Measurements from ENCODE around the gene KCNAB1.

The KCNAB1 gene

DNA sequence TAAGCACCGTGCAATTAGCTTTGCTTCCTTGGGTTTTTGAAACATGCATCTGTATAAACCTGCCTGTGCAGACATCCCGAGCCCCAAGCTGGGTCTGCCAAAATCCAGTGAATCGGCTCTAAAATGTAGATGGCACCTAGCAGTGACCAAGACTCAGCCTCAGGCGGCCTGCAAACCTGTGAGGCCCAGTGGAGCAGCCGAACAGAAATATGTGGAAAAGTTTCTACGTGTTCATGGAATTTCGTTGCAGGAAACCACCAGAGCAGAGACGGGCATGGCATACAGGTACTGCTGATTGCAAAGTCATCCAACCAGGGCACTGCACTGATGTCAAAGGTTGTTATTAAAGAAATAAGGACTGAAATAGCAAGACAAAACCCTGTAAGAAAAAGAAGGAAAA lies 22.8 kb downstream of the KCNAB1 start:
- Histone ChIP-seq H3K9me3 (ENCODE audit: insufficient read depth, low read depth, low read length) (no peaks in the 10 kb centered on the region), H3K27me3 (ENCODE audit: insufficient read depth, low read length, poor library complexity, severe bottlenecking) (no peaks in the 10 kb centered on the region), H3K9ac (ENCODE audit: low read depth, low read length, poor library complexity, severe bottlenecking) (no peak overlapping the region), H3K4me1 (ENCODE audit: insufficient read depth, low read length, poor library complexity, severe bottlenecking) (no peaks in the 10 kb centered on the region), H3K9me2 (replicated peaks; ENCODE audit: low read depth, low read length) (no peaks in the 10 kb centered on the region), H3K36me3 (ENCODE audit: insufficient read depth, low read length) (no peaks in the 10 kb centered on the region), H3K4me3 (ENCODE audit: low read length, poor library complexity, severe bottlenecking) (no peak overlapping the region), H3K79me2 (ENCODE audit: insufficient read depth, low read length) (no peaks in the 10 kb centered on the region), H2AFZ (ENCODE audit: low read length) (no peak overlapping the region), H3F3A (ENCODE audit: low read depth) (no peaks in the 10 kb centered on the region), H3K4me2 (ENCODE audit: low read depth, low read length, poor library complexity, severe bottlenecking) (no peak overlapping the region), H4K20me1 (ENCODE audit: insufficient read depth, low read length, poor library complexity, severe bottlenecking) (no peaks in the 10 kb centered on the region)
- TF ChIP-seq EZH2phosphoT487 (IDR thresholded peaks at IDR 0.05; ENCODE audit: borderline replicate concordance) = no peak
- no peak for TF ChIP-seq CTCF (conservative IDR thresholded peaks at IDR 0.05; ENCODE audit: low read length)

GRCh38 chr3:156144060-156144459 lies 23.7 kb downstream of the KCNAB1 start:
- no peaks in the 10 kb centered on the region for H3K79me2 ChIP-seq (ENCODE audit: insufficient read depth, low read length)
- H3K4me3 ChIP-seq (ENCODE audit: low read length, poor library complexity, severe bottlenecking) = no peak overlapping the region
- no peaks in the 10 kb centered on the region for H4K20me1 ChIP-seq (ENCODE audit: insufficient read depth, low read length, poor library complexity, severe bottlenecking)
- H3F3A ChIP-seq (ENCODE audit: low read depth) = no peaks in the 10 kb centered on the region
- TF ChIP-seq CTCF (conservative IDR thresholded peaks at IDR 0.05; ENCODE audit: low read length) (no peak), EZH2phosphoT487 (IDR thresholded peaks at IDR 0.05; ENCODE audit: borderline replicate concordance) (no peak)
- H3K4me1 ChIP-seq (ENCODE audit: insufficient read depth, low read length, poor library complexity, severe bottlenecking) = no peaks in the 10 kb centered on the region
- no peak overlapping the region for H2AFZ ChIP-seq (ENCODE audit: low read length)
- H3K9ac ChIP-seq (ENCODE audit: low read depth, low read length, poor library complexity, severe bottlenecking) = no peak overlapping the region
- no peaks in the 10 kb centered on the region for H3K27me3 ChIP-seq (ENCODE audit: insufficient read depth, low read length, poor library complexity, severe bottlenecking)
- H3K9me2 ChIP-seq (replicated peaks; ENCODE audit: low read depth, low read length) = no peaks in the 10 kb centered on the region
- H3K4me2 ChIP-seq (ENCODE audit: low read depth, low read length, poor library complexity, severe bottlenecking) = no peak overlapping the region
- no peaks in the 10 kb centered on the region for H3K36me3 ChIP-seq (ENCODE audit: insufficient read depth, low read length)
- no peaks in the 10 kb centered on the region for H3K9me3 ChIP-seq (ENCODE audit: insufficient read depth, low read depth, low read length)

DNA sequence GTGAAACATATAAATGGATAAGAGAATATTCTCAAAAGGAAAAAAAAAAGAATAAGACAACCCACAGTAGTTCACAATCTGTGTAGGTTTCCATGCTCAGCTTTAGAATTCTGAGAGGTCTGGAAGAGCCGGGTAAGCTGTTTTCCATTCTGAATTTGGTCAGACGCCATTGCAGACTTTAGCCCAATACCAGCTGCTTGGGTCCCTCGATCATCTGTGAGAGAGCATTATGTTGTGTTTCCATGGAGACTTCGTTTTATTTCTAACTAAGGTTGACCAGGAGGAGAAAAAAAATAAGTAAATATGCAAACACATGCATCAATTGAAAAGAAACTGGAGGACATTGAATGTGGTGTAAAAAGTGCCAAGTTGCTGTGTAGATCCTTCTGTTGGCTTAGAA lies 25.5 kb downstream of the KCNAB1 start:
- no peaks in the 10 kb centered on the region for H3K79me2 ChIP-seq (ENCODE audit: insufficient read depth, low read length)
- H3K4me3 ChIP-seq (ENCODE audit: low read length, poor library complexity, severe bottlenecking) = no peak overlapping the region
- H3K9me3 ChIP-seq (ENCODE audit: insufficient read depth, low read depth, low read length) = no peaks in the 10 kb centered on the region
- no peak overlapping the region for H3K4me2 ChIP-seq (ENCODE audit: low read depth, low read length, poor library complexity, severe bottlenecking)
- no peaks in the 10 kb centered on the region for H3K27me3 ChIP-seq (ENCODE audit: insufficient read depth, low read length, poor library complexity, severe bottlenecking)
- no peak overlapping the region for H3K9ac ChIP-seq (ENCODE audit: low read depth, low read length, poor library complexity, severe bottlenecking)
- no peaks in the 10 kb centered on the region for H3F3A ChIP-seq (ENCODE audit: low read depth)
- H3K36me3 ChIP-seq (ENCODE audit: insufficient read depth, low read length) = no peaks in the 10 kb centered on the region
- H4K20me1 ChIP-seq (ENCODE audit: insufficient read depth, low read length, poor library complexity, severe bottlenecking) = no peaks in the 10 kb centered on the region
- no peaks in the 10 kb centered on the region for H3K4me1 ChIP-seq (ENCODE audit: insufficient read depth, low read length, poor library complexity, severe bottlenecking)
- H2AFZ ChIP-seq (ENCODE audit: low read length) = no peak overlapping the region
- no peaks in the 10 kb centered on the region for H3K9me2 ChIP-seq (replicated peaks; ENCODE audit: low read depth, low read length)
- TF ChIP-seq EZH2phosphoT487 (IDR thresholded peaks at IDR 0.05; ENCODE audit: borderline replicate concordance) (no peak), CTCF (conservative IDR thresholded peaks at IDR 0.05; ENCODE audit: low read length) (no peak)

Measured in Loucy (cell line).